HepG2 (cell line): ENCODE data around the gene KXD1. TPM values are rescaled to one million over a fixed set of nuclear protein-coding genes. Genes with fewer than 3 reads are reported as not detected.

ENCODE experiments used
- AGO1 ChIP-seq: fragments of 200-400 bp; formaldehyde crosslinking; IDR thresholded peaks from 2 replicates; pipeline ENCODE4 v1.6.1; 2017; ENCODE audit warnings: mild to moderate bottlenecking, low read depth, low read length, moderate library complexity; ENCODE audit not compliant: poor library complexity, severe bottlenecking
- AGO2 ChIP-seq: fragments of 200-400 bp; formaldehyde crosslinking; optimal IDR thresholded peaks from 2 replicates; pipeline ENCODE3; 2017; ENCODE audit warnings: mild to moderate bottlenecking, low read depth, low read length, moderate library complexity
- FOXP1 ChIP-seq, 2 experiments: fragments of 450-650 bp in 1 of 2; IDR thresholded peaks; 2 replicates each; pipeline ENCODE4 v1.6.1; 2017 to 2018; ENCODE audit warnings: antibody characterized with exemption in 1 of 2
- HDAC1 ChIP-seq: sonication (generic); formaldehyde crosslinking; IDR thresholded peaks from 2 replicates; pipeline ENCODE4 v1.5.1; 2020; ENCODE audit warnings: mild to moderate bottlenecking, missing genetic modification reagents
- HOXA5 ChIP-seq: sonication (generic); formaldehyde crosslinking; IDR thresholded peaks from 2 replicates; pipeline ENCODE4 v1.4.0; 2020; ENCODE audit warnings: missing genetic modification reagents
- MED13 ChIP-seq: sonication (generic); formaldehyde crosslinking; IDR thresholded peaks from 2 replicates; pipeline ENCODE4 v1.5.0; 2020; ENCODE audit warnings: missing genetic modification reagents
- NR3C1 ChIP-seq: sonication (generic); formaldehyde crosslinking; IDR thresholded peaks from 2 replicates; pipeline ENCODE4 v1.4.0; 2020; ENCODE audit warnings: missing genetic modification reagents
- TCF12 ChIP-seq, 2 experiments: fragments of 450-650 bp in 1 of 2; sonication (generic) in 1 of 2; formaldehyde crosslinking in 1 of 2; IDR thresholded peaks; 2 replicates each; pipeline versions ENCODE4 v1.6.1 to v1.8.0; 2017 to 2022; ENCODE audit warnings: antibody characterized with exemption in 1 of 2, mild to moderate bottlenecking in 1 of 2, missing genetic modification reagents in 1 of 2, moderate library complexity in 1 of 2
- ZNF496 ChIP-seq: sonication (generic); formaldehyde crosslinking; IDR thresholded peaks from 2 replicates; pipeline ENCODE4 v1.8.1; 2023; ENCODE audit warnings: mild to moderate bottlenecking, moderate library complexity, missing genetic modification reagents; ENCODE audit not compliant: insufficient replicate concordance
- ZNF556 ChIP-seq: sonication (generic); formaldehyde crosslinking; IDR thresholded peaks from 2 replicates; pipeline ENCODE4 v1.4.0; 2020; ENCODE audit warnings: mild to moderate bottlenecking, missing genetic modification reagents, borderline replicate concordance
- ZNF607 ChIP-seq: sonication (generic); formaldehyde crosslinking; IDR thresholded peaks from 2 replicates; pipeline ENCODE4 v1.5.1; 2020; ENCODE audit warnings: missing genetic modification reagents, mild to moderate bottlenecking, borderline replicate concordance
- ZNF749 ChIP-seq: sonication (generic); formaldehyde crosslinking; IDR thresholded peaks from 2 replicates; pipeline ENCODE4 v1.8.0; 2022; ENCODE audit warnings: mild to moderate bottlenecking, missing genetic modification reagents, moderate library complexity, borderline replicate concordance
- ZNF780A ChIP-seq: sonication (generic); formaldehyde crosslinking; IDR thresholded peaks from 2 replicates; pipeline ENCODE4 v1.8.0; 2022; ENCODE audit warnings: mild to moderate bottlenecking, missing genetic modification reagents, moderate library complexity
- polyA plus RNA-seq, 8 experiments: library from polyadenylated mRNA; depleted of rRNA in 3 of 8; stranded (reverse) in 7 of 8; unstranded in 1 of 8; fragments of >200 nt; fragmentation: Illumina TruSeq in 4 of 8; extraction: Trizol in 4 of 8; gene quantifications; 2 replicates each; pipeline versions ENCODE4 v1.2.1 to v1.2.3, GENCODE V29; 2011 to 2016; ENCODE audit warnings: low read depth in 4 of 8, missing spikeins in 1 of 8, mixed read lengths in 1 of 8; ENCODE audit not compliant: insufficient read depth in 1 of 8
- total RNA-seq, 5 experiments: library from RNA; depleted of rRNA; stranded (reverse); fragments of >200 nt; fragmentation: Illumina TruSeq; extraction: Trizol; gene quantifications; 2 replicates each; pipeline ENCODE4 v1.2.3, GENCODE V29; 2016; ENCODE audit warnings: low read depth in 1 of 5
- TF ChIP-seq, protein P1 (sequence below): sonication (generic); formaldehyde crosslinking; IDR thresholded peaks from 2 replicates; pipeline ENCODE4 v1.4.0; 2020; ENCODE audit warnings: mild to moderate bottlenecking, low read depth, missing genetic modification reagents
- TF ChIP-seq, protein P2 (sequence below): sonication (generic); formaldehyde crosslinking; IDR thresholded peaks from 2 replicates; pipeline ENCODE4 v1.4.0; 2020; ENCODE audit warnings: mild to moderate bottlenecking, missing genetic modification reagents
- TF ChIP-seq, protein P3 (sequence below): IDR thresholded peaks from 2 replicates; pipeline ENCODE4 v1.6.1; 2016; ENCODE audit warnings: missing biosample characterization, missing genetic modification reagents, low read depth
- TF ChIP-seq, protein P4 (sequence below): sonication (generic); formaldehyde crosslinking; IDR thresholded peaks from 2 replicates; pipeline ENCODE4 v1.4.0; 2020; ENCODE audit warnings: missing genetic modification reagents
- TF ChIP-seq, protein P5 (sequence below): sonication (generic); formaldehyde crosslinking; IDR thresholded peaks from 2 replicates; pipeline ENCODE4 v1.8.0; 2022; ENCODE audit warnings: low read depth, missing genetic modification reagents

The KXD1 gene
- total and polyA plus RNA-seq, 2 of the 13 experiments (the other 11 are each of a cell fraction or from before 2014, with no cell fraction given) = 44.6 to 143 TPM

DNA sequence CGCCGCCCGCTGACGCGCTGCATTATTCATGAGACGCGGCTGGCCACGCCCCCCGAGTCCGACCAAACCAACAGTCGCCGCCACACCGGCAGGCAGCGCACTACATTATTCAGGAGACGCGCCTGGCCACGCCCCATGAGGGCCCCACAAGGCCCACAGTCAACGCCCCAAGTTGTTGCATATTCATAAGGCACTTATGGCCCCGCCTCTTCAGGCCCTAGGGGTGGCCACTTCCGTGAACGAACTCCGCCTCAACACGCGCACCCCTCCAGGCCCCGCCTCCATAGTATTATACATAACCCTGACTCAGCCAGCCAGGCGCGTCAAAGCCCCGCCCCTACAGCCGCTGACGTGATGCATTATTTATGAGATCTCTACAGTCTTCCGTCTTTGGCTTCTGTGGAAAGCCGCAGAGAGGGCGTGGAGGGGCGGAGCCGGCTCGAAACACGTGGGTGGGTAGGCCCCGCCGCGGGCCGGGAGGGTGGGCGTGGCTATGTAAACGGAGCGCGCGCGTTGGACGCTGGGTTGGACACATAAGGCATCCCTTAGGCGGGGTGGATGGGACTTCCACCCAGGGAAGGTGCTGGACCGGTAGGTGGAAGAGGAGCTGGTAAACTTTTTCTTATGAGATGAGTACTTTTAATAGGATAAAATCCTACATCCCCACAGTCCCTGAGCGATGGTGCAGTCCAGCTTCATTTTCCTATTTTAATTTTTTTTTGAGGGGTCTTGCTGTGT, 35.4 kb upstream of the KXD1 start (continued):
- no peak for TF ChIP-seq HOXA5
- TF ChIP-seq, protein P1, sequence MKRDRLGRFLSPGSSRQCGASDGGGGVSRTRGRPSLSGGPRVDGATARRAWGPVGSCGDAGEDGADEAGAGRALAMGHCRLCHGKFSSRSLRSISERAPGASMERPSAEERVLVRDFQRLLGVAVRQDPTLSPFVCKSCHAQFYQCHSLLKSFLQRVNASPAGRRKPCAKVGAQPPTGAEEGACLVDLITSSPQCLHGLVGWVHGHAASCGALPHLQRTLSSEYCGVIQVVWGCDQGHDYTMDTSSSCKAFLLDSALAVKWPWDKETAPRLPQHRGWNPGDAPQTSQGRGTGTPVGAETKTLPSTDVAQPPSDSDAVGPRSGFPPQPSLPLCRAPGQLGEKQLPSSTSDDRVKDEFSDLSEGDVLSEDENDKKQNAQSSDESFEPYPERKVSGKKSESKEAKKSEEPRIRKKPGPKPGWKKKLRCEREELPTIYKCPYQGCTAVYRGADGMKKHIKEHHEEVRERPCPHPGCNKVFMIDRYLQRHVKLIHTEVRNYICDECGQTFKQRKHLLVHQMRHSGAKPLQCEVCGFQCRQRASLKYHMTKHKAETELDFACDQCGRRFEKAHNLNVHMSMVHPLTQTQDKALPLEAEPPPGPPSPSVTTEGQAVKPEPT (CRISPR knock-in tag) = no peak
- no peak for TF ChIP-seq NR3C1 (CRISPR knock-in tag)
- no peak for TF ChIP-seq ZNF556
- TF ChIP-seq HDAC1 (CRISPR knock-in tag) = no peak; the same call in none of the 2 replicates
- TF ChIP-seq, protein P2, sequence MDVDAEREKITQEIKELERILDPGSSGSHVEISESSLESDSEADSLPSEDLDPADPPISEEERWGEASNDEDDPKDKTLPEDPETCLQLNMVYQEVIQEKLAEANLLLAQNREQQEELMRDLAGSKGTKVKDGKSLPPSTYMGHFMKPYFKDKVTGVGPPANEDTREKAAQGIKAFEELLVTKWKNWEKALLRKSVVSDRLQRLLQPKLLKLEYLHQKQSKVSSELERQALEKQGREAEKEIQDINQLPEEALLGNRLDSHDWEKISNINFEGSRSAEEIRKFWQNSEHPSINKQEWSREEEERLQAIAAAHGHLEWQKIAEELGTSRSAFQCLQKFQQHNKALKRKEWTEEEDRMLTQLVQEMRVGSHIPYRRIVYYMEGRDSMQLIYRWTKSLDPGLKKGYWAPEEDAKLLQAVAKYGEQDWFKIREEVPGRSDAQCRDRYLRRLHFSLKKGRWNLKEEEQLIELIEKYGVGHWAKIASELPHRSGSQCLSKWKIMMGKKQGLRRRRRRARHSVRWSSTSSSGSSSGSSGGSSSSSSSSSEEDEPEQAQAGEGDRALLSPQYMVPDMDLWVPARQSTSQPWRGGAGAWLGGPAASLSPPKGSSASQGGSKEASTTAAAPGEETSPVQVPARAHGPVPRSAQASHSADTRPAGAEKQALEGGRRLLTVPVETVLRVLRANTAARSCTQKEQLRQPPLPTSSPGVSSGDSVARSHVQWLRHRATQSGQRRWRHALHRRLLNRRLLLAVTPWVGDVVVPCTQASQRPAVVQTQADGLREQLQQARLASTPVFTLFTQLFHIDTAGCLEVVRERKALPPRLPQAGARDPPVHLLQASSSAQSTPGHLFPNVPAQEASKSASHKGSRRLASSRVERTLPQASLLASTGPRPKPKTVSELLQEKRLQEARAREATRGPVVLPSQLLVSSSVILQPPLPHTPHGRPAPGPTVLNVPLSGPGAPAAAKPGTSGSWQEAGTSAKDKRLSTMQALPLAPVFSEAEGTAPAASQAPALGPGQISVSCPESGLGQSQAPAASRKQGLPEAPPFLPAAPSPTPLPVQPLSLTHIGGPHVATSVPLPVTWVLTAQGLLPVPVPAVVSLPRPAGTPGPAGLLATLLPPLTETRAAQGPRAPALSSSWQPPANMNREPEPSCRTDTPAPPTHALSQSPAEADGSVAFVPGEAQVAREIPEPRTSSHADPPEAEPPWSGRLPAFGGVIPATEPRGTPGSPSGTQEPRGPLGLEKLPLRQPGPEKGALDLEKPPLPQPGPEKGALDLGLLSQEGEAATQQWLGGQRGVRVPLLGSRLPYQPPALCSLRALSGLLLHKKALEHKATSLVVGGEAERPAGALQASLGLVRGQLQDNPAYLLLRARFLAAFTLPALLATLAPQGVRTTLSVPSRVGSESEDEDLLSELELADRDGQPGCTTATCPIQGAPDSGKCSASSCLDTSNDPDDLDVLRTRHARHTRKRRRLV (CRISPR knock-in tag) = peak; percentile 100
- peak; percentile 53 for TF ChIP-seq AGO1
- TF ChIP-seq, protein P3, sequence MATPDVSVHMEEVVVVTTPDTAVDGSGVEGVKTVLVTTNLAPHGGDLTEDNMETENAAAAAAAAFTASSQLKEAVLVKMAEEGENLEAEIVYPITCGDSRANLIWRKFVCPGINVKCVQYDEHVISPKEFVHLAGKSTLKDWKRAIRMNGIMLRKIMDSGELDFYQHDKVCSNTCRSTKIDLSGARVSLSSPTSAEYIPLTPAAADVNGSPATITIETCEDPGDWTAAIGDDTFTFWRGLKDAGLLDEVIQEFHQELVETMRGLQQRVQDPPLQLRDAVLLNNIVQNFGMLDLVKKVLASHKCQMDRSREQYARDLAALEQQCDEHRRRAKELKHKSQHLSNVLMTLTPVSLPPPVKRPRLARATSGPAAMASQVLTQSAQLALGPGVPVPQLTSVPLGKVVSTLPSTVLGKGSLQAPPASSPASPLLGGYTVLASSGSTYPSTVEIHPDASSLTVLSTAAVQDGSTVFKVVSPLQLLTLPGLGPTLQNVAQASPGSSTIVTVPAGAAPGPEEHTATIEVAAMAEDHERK (CRISPR knock-in tag) = no peak
- TF ChIP-seq ZNF496 (CRISPR knock-in tag) = no peak
- TF ChIP-seq TCF12 (IDR thresholded peaks at IDR 0.05) = no peak
- TF ChIP-seq TCF12 (CRISPR knock-in tag; IDR thresholded peaks at IDR 0.05) = no peak
- TF ChIP-seq, protein P4, sequence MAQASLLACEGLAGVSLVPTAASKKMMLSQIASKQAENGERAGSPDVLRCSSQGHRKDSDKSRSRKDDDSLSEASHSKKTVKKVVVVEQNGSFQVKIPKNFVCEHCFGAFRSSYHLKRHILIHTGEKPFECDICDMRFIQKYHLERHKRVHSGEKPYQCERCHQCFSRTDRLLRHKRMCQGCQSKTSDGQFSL (CRISPR knock-in tag) = no peak
- no peak for TF ChIP-seq AGO2
- no peak; the same call in 1 of the 2 replicates for TF ChIP-seq ZNF749 (CRISPR knock-in tag)
- TF ChIP-seq ZNF607 (CRISPR knock-in tag) = no peak
- TF ChIP-seq FOXP1 (IDR thresholded peaks at IDR 0.05) = no peak
- no peak for TF ChIP-seq FOXP1 (CRISPR knock-in tag; IDR thresholded peaks at IDR 0.05)
- no peak for TF ChIP-seq MED13 (CRISPR knock-in tag)
- TF ChIP-seq, protein P5, sequence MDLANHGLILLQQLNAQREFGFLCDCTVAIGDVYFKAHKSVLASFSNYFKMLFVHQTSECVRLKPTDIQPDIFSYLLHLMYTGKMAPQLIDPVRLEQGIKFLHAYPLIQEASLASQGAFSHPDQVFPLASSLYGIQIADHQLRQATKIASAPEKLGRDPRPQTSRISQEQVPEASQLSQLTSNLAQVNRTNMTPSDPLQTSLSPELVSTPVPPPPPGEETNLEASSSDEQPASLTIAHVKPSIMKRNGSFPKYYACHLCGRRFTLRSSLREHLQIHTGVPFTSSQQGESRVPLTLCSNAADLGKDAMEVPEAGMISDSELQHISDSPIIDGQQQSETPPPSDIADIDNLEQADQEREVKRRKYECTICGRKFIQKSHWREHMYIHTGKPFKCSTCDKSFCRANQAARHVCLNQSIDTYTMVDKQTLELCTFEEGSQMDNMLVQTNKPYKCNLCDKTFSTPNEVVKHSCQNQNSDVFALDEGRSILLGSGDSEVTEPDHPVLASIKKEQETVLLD (CRISPR knock-in tag) = no peak
- no peak for TF ChIP-seq ZNF780A (CRISPR knock-in tag)
